ENCODE results near the gene SH3RF3.

Gene SH3RF3

DNA sequence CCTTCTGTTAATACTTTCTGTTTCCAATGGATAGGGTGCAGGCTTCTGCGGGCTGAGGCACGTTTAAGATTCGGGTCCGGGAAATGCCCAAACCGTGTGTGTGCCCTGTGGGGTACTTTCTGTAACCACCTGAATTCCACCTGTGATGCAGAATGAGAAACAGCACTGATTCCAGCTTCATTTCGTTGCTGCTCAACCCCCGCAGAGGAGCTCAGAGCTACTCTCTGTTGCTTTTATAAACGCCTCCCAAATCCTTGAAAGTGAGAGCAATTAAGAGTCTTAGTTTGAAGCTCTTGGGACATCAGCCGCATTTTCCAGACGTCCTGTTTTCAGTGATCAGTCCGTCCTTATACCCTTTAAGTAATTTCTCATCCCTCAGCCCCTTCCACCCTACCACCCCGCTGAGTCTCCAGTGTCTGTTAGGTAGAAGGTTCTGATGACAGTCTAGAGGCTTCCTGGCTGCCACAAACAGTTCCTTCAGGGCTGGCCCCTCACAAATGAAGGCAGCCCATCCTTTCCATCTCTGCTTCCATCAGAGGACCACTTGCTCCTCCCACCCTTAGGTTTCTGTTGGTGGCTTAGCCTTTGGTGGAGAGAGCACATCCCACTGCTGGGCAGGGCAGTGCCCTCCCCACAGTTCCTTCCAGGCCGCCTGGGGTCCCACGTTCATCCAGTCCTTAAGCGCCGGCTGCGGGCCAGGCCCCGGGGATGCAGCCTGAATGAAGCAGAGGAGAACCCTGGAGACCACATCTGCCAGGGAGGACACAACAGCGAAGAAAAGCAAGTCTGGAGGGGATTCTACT, 254.7 kb downstream of the SH3RF3 start:
- DNase-seq, result no peak

DNA sequence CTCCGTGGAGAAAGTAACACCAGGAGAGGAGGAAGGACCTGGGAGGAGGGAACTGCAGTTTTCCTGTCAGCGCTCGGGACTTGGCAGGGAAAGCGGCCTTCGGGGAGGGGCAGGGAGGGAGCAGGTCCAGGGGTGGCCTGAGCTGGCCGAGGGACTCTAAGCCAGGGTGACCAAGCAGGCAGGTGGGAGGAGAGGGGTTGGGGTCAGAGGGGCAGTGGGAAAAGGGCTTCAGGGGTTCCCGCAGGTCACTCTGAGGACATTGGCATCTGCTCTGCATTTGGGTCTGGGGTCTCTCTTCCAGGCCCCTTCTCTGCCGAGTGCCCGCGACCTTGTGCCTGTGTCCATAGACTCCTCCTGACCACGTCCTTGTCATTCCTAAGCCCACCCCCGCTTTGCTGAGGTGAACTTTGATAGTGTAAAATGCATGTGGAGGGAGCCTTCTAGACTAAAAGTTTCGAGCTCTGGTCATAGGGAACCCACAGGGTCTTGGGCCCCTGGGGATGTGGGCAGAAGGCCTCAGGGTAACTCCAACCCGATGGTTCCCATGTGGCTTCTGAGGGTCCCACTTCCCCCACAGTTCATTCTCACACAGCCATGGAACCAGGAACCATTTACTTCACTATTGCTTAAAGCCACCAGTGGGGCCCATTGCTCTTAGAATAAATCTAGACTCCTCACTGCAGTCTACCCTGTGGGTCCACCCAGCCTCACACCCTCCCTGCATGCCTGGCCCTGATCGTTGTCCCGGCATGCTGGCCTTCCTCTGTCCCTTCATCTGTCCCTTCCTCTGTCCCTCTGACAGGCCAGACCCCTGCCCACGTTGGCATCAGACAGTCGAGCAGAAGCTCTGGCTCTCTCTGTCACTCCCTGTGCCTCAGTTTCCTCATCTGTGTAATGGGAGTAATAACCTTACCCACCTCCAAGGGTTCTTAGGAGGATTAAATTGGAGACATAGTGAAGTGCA, 255.6 kb downstream of the SH3RF3 start:
- no peak for DNase-seq

DNA sequence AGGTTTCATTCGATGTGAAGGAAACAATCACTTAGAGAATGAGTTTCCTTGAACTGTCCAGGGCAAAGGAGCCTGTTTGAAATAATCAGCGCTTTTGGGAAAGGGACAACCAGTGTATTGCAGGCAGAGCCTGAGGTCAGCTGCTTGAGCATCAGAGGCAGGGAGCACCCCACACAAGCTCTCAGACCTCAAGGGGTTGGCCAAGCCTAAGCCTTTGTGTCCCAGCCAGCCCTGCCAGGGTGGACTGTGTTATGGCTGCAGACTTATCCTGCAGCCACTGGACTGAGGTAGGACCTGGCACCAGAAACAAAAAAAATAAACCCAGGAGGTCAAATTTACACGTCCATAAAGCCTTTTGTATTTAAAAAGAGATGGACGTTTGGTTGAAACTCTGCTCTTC, 256.5 kb downstream of the SH3RF3 start:
- DNase-seq, result no peak

DNA sequence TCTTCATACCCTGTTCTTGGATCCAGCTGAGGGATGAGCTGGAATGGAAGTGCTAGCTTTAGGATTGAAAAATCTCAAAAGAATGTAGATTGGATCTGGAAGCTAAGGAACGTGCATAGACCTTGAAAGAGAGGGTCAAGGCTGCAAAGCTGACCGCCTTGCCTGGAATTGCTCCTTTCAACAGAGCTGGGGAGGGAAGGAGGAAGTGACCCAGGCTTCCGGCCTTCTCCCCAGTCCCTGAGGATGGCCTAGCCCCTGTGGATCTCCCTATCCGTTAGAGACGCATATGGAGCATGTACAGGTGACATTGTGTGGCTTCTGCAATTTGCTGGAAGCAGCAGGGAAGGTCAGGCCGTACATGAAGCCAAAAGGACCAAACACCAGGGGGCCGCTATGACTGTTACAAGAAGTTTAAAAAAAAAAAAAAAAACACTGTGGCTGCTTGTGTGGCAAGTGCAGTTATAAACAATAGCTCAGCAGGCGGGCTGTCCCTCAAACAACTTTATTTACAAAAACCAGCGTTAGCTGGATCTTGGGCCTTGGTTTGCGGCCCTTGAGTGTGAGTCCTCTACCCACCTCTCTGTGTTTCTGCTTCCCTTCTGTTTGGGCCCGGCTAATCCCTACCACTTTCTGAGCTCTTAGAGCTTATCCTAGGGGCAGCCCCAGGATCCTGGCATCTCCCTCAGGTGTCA, 257.1 kb downstream of the SH3RF3 start:
- DNase-seq, result peak; percentile 20

DNA sequence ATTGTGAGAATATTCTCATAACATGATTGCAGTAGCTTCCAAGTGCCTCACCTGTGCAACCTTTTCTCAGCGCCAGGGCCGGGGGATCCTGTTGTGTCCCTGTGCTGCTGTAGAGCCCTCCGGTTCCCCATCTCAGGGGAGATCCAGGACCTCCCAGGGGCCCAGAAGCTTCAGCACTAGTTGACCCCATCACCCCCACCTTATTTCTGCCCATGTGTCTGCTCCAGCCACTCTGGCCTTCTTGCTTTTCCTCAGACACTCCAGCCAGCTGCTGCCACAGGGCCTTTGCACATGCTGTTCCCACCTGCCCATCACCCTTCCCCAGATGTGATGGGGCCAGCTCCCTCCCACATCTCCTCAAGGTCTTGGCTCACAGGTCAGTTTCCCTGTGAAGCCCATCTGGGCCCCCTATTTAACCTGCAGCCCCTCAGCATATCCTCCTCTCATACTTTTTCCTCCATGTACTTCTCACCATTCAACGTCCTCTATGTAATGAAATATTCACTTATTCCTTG, 258.3 kb downstream of the SH3RF3 start:
- no peak for DNase-seq

DNA sequence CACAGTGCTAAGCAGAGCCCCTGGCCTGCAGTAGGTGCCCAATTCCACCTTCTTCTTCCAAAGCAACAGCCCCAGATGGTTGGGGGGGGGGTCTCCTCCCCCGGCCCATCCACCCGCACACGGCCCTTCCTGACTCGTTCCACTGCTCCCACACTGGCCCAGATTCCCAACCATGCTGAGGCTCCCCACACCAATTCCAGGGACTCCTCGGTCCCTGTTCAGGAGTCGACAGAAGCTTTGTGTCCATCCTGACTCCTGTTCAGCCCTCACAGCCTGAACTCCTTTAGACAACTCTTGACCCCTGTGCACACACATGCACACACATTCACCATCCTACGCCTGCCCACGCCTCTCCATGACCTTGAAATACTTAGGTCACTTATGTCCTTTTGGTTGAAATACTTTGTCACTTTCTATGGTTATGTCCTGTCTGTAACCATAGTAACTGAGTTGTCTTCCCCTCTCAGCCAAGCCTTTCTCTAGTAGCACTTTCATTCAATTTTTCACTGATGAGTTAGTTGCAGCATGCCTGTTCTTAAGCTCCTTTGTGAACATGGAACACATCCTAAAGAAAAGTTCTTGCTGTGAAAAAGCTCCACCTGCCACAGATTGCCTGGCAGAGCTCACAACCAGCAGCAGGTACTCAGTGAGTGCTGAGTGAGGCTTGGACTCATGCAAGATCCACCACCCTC, 258.9 kb downstream of the SH3RF3 start:
- no peak for DNase-seq

DNA sequence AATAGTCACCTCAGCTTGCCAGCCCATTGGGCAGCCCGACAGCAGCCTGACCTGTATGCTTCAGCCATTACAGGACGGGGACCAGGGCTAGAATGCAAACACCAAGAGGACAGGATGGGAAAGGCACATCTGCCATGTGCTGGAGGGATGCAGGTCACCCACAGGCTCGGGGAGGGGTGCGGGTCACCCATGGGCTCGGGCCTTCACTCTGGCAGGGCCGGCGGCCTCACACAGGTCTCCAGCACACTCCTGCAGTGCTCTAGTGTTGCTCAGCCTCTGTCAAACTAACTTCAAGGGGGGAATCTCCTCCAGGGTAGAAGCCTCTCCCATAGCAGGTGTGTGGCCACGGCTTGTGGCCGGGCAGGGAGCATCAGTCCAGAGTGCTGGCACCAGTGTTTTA, 262.2 kb downstream of the SH3RF3 start:
- DNase-seq, result no peak

DNA sequence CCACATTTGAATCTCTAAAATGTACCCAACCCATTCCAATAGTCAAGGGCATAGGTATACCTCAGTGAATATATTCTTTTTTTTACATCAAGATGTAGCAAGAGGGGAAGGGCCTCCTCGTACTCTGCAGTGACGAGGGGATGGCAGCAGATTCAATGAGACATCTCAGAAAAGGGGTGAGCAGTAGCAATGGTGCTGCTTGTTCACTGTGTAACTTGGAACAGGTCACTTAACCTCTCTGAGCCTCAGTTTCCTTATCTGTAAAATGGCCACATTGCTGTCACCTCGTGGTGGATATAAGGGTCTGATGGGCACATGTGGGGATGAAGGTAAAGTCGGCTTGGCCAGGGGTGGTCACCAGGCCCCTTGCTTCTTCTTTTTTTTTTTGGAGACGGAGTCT, 263.1 kb downstream of the SH3RF3 start:
- DNase-seq, result no peak

DNA sequence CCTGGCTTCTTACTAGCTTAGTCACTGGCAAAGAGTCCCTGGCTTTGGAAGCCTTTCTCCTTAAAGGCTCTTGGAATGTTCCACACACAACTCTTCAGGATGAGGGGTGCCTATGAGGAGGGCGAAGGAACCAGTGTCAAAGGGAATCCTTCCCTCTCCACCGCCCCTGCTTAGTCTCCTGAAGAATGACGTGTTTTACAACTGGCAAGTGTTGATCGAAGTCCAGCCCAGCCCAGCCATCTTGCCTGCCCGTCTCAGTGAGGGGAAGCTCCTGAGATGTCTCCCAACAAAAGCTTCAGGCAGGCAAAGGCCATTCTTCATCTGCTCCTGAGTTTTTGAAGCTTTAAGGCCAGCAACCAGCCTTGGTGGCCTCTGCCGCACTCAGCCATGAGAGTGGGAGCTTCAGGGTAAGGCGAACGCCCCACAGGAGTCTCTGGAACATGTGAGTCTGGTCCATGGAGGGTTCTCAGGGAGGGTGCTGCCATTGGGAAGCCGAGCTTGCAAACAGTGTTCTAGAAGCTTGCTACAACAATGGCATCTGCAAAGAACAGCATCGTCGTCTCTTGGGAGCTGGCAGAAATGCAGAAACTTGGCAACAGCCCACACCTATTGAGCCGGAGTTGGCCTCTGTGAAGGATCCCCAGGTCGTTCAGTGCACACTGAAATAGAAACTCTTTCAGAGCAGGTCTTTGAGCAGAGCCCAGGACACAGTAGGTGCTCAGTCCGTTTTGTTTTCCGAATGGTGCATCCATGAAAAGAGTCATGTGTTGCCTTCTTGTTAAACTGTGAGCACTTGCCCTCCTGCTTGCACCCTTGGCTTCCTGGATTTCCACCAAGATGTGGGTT, 264.0 kb downstream of the SH3RF3 start:
- DNase-seq, result no peak

DNA sequence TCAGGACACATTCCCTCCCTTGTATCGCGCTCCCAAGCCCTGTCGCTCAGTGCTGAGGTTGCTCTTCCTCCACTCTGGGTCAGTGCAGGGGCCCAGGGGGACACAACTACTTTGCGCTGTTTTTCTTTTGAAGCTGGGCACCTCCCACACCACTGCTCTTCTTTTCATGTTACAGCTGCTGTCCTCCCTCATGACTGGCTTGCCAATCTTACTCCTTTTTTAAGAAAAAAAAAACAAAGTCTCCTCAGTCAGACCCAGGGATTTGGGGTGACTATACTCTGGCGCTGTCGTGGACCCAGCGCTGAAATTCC, 264.6 kb downstream of the SH3RF3 start:
- DNase-seq, result no peak

DNA sequence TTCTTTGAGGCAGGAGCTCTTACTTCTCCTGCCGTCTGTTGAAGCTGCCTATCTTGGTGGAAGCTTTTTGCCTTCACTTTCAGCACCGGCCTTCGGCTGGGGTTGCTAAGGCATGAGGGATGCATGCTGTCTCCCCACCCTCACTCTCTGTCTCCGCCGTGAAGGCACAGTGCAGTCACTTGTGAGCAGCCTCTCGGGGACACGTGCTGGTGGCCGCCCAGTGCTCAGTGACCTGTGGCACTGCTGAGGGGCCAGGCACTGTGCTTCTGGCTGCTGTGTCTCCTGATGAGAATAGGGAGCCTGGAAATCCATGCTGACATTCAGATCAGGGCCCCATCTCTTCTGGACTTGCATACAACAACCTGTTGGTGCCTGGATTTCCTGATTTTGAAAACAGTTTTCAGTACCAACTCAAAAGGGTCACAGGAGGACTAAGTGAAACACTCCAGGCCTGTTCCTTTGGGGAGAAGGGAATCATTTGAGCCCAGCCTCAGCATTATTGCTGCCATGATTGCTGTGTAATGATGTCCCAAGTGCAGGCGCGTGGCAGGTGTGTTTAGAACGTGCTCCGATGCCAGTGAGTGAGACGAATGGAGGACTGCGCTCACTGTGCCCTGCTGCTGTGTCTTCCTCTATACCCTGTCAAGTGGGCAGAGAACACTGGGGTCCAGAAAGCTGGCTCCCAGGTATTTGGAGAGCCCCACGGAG, 266.6 kb downstream of the SH3RF3 start:
- DNase-seq, result no peak

DNA sequence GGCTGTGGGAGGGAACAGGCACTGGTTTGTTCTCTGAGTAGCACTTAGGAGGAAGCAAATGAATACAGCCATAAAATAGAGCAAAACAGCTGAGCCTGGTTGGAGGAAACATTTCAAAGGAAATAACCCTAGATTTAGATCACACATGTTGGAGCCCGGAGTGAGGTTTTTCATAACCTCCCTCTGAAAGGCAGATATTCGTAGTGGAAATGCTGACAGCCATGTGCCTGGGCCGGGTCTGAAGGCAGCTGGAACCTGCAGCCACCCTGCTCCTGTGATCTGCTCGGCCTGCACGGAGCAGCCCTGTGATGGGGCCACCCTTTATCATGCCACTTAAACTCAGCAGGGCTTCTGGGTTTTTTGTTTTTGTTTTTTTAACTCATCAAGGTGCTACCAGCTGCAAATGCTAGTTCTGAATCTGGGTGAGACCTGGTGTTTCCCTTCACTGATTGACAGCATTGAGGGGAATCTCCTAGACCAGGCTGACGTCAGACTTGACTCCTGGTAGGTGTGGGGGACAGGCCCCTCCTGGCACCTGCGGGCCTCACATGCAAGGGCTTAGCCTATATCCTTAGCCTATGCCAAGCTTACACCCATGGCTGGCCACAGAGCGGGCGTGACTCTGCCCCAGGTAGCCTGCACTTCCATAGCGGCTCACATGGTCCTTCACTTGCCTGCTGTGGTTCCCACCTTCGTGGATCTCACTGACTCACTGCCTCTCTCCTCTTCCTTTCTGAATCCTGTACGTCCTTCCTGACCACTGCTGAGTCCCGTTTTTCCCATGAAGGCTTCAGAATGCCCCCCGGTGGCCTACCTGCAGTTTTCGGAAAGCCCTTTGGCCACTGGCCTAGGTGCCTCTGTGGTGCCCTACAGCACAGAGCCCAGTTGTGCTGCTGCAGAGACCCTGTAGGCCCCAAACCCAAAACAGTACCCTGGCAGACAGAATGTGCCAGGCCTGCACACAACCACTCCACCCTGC, 267.5 kb downstream of the SH3RF3 start:
- no peak for DNase-seq

DNA sequence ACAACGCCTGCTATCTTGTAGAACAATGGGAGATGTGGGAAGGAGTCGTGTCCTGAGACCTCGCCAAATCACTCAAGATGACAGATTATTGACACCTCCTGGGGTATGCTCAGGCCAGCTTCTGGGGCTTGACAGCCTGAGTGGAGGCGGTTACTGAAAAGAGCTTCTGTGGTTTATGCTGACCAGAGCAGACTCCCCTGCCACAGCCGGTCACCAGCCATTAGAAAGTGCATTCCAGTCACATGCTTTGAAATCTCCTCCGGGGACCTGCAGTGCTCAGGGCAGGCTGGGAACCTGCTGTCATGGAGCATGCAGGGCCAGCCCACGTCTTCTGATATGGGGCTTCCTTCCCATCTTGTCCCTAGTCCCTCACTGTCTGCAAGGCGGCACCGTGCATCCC, 268.9 kb downstream of the SH3RF3 start:
- no peak for DNase-seq

DNA sequence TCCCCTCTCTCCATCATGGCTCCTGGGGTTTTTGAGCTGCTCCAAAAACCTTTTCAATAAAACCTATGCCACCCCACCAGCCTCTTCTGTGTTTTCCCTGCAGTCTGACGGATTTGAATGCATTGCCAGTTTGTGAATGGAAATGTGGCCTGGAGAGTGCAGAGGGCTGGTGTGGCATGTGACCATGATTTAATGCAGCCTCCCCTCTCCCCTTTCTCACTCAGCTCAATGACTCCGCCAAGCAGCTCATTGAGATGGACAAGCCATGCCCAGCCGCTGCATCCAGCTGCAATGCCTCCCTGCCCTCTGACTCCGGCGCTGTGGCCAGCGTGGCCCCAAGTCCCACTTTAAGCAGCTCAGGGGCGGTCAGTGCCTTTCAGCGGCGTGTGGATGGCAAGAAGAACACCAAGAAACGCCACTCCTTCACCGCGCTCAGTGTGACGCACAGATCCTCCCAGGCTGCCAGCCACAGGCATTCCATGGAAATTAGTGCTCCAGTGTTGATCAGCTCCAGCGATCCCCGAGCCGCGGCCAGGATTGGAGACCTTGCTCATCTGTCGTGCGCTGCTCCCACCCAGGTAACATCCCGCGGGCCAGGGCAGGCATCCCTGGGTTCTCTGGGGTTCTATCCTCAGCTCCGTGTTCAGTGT, 269.5 kb downstream of the SH3RF3 start:
- no peak for DNase-seq

DNA sequence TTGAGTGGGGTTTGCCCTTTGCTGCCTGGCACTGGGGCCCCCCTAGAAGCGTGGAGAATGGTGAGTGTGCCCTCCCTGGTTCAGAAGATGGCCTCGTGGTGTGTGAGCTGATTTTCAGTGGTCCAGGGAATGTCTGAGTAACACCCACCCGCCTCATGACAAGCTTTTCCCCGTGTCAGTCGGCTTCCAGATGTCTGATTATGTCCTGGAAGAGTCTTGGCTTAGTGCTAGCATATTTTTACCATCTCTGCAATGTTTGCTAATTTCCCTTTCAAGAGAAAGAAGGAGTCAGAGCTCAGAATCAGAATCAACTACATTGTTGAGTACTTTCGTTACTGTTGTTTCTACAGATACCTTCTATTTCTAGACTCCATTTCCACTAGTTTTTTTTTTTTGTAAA, 270.1 kb downstream of the SH3RF3 start:
- no peak for DNase-seq

DNA sequence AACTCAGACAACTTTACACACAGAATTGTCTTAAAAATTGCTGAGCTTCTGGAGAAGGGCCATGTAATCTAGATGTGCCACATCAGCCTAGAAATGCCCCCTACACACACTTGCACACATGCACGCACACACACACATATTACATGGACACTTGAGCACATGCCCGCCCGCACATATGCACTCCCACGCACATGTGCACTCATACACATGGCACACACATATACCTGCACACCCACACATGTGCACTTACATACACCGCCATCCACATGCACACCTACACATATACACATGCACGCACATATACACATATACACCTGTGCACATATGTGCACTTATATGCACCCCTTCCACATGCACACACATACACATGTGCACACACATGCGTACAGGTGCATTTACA, 271.1 kb downstream of the SH3RF3 start:
- DNase-seq, result no peak

DNA sequence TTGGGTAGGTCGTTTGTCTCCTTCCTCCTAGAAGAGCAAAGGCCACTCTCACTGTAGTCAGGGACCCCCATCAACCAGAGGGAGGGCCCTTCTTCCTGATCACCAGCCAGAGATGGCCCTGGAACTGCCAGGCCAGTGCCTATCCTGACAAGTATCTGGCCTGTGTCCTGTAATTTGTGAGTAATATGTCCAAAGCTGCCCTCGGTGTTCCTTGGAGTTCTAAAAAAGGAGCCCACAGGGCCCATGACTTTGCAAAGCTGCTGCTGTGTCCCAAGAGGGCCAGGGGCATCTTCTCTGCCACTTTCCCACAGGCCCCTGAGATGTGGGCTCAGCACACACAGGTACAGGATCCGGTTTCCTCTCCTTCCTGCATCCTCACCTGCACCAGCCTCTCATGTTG, 272.4 kb downstream of the SH3RF3 start:
- no peak for DNase-seq

DNA sequence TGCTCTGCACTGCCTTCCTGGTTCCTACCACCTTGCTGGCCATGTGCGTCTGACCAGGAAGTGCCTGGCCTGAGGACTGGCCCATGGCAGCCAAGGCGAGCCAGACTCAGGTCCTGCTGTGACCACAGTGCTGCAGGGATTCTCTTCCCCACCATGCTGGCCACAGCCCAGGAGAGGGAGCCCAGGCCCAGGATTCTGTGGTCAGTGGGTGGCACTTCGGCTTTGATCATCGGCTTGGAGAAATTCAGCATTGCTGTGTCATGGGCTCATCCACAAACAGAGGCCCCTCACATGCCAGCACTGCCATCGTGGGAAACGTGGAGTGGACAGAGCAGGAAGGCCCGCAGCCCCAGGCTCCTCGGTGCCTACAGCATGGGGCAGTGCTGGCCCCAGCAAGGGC, 273.2 kb downstream of the SH3RF3 start:
- DNase-seq, result no peak
